Stimulated activated CD8-positive, alpha-beta memory T cell treated with anti-CD3 and anti-CD28 coated beads, Interleukin-2, amount 100 ng/mL, for 1 hour (primary cell): ENCODE data around the gene TLX1.

Experiments used
- DNase-seq, 2 donors: peaks; one replicate each; pipeline ENCODE4 v3.0.0-alpha.2; 2020; ENCODE audit warnings: low read depth in 2 of 2

The TLX1 gene

DNA sequence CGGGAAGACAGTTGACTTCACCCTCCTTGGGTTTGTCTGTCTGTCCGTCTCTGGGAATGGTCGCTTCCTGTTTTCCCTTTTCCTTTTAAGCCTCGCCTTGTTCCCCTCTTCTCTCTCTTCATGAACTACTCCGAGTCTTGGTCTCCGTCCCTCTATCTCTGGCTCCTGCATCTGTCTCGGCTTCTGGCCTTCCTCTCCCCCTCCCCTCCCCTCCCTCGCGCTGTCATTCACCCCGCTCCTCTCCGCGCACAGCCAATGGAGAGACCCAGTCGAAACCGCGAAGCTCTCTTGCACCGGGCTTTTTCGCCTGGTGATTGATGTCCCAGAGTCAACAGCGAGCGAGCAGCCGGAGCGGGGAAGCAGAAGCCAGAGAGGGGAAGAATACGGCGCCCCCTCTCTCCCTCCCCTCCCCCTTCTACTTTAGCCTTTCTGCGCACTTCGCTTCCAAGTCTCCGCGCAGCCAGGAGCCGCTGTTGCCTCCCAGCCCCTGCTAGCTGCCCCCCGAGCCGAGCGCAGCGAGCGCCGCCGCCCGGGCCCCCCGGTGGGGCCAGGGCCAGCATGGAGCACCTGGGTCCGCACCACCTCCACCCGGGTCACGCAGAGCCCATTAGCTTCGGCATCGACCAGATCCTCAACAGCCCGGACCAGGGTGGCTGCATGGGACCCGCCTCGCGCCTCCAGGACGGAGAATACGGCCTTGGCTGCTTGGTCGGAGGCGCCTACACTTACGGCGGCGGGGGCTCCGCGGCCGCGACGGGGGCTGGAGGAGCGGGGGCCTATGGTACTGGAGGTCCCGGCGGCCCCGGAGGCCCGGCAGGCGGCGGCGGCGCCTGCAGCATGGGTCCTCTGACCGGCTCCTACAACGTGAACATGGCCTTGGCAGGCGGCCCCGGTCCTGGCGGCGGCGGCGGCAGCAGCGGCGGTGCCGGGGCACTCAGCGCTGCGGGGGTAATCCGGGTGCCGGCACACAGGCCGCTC lies at the start of gene TLX1:
TLX1 (plus strand) TSS at position 317 of the 978 bp plus-strand sequence; CDS start at position 559, 242 bp downstream.
- no peak for DNase-seq

DNA sequence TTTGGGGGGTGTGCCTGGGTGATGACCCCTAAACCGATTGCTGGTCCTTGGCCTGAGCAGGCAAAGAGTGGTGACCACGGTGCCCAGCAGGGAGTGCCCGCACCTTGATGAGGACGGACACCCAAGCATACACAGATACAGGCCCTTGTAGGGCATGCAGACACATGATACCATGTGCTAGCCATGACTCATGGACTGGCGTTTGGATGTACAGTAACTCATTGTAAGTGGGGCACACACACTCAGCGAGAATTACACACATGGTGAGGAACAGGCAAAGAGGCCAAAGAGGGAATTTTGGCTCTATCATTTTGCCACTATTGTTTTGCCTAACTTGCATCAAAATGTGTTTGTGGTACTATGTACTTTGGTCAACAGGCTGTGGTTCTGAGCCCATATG lies 45.3 kb upstream of the TLX1 start:
- DNase-seq = no peak

DNA sequence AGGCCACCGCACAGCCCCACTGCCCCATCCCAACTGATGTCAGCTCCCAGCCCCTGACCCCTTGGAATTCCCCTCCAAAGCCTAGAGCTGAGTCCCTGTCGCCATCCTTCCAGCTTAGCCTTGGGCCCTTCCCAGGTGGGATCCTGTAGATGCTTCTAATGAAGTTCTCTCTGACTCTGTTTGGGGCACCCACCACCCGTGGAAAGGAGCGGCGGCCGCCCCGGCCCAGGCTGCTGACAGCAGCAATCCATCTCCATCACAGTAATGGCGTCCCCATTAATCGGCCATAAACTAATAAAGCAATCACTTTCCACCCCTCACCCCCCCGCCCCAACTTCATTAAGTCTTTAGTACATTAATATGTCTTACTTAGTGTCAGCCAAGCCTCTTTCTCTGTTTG lies 43.7 kb upstream of the TLX1 start:
- DNase-seq = no peak

DNA sequence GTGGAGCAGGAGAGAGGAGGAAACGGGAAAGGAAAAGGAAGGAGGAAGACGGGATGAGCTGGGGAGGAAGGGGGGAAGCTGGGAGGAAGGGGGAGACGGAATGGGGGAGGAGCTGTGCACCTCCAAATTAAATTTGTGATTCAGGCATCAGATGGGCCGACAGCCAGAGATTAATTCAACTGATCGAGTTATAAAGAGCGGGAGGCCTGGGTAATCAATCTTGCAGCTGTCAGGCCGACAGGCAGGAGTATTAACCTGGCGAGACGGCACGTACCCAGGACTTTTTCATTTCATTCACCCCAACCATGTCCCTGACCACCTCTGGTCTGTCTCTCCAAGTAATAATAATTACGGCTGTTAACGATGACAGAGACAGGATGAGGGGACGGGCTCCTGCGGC lies 43.1 kb upstream of the TLX1 start:
- no peak for DNase-seq

DNA sequence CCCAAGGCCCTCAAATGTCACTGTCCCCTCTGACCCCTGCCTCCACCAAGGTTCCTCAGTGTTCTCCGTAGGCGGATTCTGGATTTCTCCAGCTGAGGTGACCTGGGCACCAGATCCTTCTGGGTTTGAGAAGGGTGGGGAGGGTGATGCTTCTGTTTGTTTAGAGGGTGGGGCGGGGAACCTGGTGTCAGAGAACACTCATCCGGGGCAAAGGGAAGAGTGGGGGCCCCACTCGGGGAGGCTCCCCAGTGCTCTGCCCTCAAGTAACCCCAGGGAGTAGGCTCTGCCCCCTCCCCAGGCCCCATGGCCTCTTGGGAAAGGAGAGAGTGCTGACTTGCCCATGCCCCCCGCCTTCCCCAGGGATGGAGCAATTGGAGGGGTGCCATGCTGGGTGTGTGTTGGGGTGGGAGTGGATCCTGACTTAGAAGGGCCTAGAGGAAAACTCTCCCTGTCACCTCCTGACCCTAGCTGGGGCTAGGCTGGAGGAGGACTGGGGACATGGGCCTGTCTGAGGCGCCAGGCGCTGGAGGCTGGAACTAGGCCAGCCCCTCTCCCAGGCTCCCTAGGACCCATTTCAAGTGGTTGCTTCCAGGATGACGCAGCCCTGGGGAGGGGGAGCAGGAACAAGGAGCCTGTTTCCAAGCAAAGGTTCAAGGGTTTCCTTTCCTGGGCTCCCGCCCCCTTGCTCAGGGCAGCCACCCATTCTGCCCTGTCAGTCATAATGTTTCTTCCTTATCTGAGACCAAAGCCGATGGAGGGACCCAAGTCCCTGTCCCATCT lies 41.4 kb upstream of the TLX1 start:
- no peak for DNase-seq

DNA sequence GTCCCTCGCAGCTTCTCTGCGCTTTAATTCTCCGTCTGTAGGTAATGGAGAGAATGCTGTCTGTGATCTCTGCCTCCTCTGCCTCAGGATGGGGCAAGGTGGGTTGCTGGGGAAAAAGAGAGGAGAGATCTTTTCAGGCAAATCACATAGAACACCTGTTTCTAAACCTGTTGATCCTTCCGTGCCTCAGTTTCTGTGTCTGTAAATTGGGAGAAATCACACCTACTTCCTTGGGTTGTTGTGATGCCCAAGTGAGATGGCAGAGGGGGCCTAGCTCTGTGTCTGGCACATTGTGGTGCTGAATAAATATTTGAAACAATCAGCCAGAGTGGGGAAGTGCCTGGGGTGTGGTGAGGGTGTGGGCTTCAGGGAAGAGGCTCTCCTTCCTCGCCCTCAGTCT lies 40.5 kb upstream of the TLX1 start:
- no peak for DNase-seq

DNA sequence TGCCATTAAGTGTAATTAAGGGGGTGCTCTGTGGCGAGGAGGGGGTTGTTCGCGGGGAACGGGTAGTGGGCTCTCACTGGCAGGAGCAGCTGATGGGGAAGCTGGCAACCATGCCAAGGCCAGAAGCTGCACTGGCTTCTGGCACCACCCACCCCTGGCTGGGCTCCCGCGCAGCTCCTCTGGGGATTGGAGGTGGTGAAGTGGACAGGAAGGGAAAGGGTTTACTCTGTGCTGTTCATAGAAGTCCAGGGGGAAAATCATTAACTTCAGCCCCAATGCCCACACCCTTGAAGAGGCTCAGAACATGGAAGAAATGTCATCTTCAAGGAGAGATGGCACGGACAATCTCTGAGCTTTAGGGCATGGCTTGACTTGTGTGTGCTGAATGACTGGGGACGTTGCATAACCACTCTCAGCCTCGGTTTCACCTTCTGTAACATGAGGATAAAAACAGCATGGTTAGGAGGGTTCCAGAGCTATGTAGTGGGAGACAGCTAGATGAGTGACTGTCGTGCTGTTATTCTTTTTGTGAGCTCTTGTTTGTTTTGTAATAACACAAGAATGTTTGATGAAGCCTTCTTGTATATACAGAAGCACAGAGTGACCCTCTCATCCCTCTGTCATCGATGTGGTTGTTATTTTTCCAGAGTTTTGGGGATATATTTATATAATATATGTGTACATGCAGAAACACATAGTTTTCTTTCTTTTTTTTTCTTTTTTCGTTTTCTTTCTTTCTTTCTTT lies 39.4 kb upstream of the TLX1 start:
- DNase-seq = no peak

DNA sequence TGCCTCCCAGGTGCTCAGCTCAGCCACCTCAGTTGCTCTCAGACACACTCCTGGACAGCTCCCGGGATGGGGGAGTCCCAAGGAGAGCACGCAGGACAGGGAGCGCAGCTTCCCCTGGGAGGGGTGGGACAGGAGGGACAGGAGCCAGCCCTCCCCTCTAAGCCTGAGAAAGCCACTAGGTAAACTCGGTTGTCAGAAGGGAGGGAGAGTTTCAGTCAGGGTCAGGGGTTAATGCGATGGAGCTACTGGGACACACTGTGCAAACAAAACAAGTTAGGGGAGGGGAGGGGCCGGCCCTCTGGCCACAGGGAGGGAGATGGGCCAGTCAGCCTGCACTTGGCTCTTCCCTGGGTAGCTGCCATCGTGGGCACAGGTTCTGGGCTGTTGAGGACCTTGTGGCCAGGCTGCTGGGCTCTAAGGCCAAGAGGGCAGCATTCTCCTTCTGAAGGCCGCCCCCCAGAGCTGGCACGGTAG lies 38.2 kb upstream of the TLX1 start:
- DNase-seq = no peak

DNA sequence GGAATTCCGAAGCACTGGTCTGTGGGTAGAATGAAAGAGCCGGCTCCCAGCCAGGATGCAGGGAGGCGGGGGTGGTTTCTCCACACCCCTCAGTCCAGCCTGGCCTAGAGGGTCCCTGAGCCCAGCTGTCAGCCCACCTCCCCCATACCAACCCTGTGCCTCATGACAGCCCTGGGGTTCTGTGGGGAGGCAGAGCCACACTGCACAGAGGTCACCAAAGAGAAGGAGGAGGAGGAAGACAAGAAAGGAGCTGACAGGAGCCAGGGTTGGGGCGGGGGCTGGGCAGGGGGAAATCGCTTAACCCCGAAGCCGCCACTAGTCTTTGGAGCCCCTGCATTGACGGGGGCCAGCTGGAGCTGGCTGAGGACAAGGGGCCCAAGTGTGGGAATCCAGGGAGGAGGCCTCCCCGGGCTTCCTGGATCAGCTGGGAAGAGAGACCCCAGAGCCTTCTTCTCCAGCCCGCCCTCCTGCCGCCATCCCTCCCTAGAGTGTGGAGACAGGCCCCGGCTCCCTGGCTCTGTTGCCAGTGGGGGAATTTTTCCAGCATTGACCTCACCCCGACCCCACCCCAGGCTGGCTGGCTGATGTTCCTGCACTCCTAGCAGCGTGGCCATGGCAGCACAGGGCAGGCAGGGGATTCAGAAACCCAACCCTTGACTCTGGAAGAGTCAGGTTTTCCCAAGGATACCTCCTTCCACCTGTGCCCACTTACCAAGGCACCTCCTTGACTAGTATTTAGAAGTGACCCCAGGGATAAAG lies 36.8 kb upstream of the TLX1 start:
- no peak for DNase-seq

DNA sequence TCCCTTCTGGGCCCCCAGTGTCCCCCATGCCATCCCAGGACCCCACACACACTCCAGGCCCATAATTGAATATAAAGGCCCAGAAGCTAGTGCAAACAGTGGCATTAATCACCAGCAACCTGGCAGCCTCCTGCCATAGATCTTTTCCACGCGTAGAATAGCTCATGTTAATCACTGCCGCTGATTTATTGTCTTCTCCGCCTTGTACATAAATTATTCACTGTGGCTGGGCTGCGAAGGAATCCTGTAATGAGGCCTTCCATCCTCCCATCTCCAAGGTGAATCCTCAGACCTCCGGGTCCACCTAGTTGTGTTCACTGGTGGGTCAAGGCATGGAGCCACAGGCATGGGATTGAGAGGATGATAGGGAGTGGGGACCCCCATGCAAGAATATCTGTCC lies 36.1 kb upstream of the TLX1 start:
- DNase-seq = no peak

DNA sequence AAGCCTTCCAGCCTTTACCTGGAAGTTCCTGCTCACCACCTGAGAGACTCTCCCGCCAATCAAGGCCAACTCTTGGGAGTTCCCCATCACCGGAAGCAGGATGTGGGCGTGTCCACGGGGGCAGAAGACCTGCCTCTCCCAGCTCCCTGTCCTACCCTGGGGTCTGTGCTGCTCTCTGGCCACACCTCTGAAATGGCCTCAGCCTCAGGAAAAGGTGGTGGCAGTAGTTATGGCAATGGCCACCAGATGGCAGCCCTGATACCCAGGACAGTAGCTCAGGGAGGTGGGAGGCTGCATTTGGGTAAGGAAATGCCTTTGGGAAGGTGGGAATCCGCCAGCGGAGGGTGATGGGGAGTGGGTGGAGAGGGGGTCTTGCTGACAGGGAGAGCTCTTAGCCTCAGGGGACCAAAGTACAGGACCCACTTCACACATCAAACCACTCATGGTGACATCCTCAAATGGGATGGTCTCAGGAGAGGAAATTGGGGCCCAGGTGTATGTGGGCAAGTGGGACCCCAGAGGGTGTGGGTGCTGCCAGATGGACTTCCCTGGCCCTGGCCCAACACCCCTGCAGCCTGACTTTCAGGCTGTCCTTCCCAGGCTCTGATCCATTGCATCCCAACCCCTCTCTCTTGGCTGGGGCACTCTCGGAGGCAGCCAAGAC lies 35.4 kb upstream of the TLX1 start:
- DNase-seq = peak; percentile 27 to 38

DNA sequence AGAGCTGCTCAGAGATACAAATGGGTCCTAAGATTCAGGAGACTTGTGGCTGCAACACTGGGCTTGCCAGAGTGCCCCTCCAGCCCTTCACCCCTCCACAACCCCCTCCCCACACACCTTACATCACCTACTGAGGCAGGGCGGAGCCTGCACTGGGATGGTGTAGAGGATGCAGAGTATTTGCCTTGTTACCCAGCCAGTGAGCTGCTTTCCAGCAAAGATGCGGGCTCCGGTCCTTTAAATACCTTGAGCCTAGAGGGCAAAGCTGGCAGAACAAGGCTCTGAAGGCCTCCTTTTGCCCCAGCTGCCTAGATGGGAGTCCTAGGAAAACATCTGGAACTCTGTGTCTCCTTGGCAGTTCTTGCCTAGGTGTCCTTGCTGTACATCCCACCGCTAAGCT lies 34.7 kb upstream of the TLX1 start:
- no peak for DNase-seq

DNA sequence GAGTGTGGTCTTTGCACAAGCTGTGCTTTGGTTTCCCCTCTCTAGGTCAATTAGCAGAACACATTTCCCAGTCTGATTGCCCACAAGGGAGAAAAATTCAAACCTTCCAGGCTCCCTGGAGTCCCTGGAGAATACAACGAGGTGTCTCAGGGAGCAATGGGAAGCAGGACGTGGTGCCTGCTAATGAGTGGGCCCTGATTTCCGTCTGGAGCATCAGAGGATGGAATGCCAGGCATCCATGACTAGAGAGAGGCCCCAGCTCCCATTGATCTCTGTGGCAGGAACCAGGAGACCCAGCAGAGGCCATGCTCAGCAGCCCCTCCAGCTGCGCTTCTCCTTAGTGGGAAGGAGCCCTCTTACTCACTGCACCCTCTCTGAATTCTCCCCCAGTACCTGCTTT lies 33.2 kb upstream of the TLX1 start:
- no peak for DNase-seq

- DNase-seq = no peak
These were observed 31.2 kb upstream of the TLX1 start for GRCh38 chr10:101099901-101100300.

DNA sequence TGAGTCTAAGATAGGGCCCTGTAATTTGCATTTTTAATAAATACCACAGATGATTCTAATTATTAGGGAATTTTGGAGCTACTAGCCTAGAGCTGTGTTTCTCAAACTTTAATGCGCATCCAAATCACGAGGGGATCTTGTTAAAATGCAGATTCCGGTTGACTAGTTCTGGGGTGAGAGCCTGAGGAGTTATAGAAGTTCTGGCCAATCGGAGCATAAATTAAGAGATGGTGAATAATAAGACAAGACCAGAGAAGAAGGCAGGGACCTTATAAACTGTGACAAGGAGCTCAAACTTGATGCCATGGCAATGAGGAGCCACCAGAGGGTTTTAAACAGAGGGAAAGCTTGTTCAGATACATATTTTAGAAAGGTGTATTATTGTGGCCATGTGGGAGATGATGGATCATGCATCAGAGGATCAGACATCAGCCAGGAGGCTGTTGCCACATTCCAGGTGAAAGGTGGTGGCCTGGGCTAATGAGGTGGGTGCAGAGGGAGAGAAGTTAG lies 29.7 kb upstream of the TLX1 start:
- DNase-seq = no peak

GRCh38 chr10:101103430-101103829 lies 27.7 kb upstream of the TLX1 start:
- no peak for DNase-seq

GRCh38 chr10:101106351-101106750 lies 24.7 kb upstream of the TLX1 start:
- no peak for DNase-seq

DNA sequence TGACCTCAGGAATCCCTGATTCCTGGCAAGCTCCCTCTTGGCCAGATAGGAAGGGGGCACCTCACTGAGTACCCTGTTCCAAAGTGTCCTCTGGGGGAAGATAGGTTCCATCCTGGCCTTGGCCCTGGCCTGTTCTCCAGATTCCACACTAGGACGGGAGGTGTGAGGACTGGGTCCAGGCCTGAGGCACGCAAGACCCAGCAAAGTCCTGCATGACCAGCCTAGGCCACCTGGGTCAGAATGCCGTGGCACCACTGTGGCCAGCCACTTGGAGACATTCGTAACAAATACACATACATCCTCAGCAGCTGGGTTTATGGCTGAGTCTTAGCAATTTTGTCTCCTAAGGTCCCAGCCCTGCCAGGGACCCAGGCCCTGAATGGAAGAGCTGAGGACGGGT lies 23.3 kb upstream of the TLX1 start:
- DNase-seq = no peak

DNA sequence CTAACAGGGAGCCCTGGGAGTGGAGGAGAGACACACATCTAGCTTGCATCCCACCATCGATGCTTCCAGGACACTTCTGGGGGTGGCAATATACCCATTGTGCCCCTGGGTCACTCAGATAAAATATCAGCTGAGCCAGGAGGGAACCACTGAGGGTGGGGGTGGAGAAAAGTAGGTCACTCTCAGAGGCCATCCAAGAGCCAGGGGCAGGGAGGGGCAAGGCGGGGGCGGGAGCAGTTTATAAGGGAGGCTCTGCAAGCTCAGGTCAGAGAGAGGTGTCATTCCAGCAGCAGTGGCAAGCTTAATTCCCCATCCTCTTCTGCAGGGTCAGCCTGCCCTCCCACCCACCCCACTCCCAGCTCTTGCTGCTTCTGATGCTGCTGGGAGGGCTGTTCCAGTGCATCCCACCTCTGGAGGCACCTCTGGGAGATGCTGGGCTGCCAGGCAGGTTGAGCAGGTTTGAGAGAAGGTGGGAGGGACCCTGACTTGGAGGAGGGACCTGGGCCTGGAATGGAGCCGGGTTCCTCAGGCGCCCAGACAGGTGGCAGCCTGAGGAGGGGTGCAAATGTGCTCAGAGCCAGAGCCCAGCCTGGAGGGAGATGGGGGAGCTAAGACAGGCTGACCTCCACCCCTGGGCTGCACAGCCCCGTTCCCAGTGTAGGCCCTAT lies 20.1 kb upstream of the TLX1 start:
- no peak for DNase-seq

GRCh38 chr10:101111547-101111946 lies 19.6 kb upstream of the TLX1 start:
- DNase-seq = no peak
